ENCODE measurements around the gene ZC3H12D.
A peak's percentile ranks its signal among the peaks of the same experiment; 100 is the strongest.

Gene ZC3H12D

GRCh38 chr6:149453597-149454345 lies 31.0 kb downstream of the ZC3H12D start:
- no peak for TF ChIP-seq CTCF (conservative IDR thresholded peaks at IDR 0.05; ENCODE audit: low read depth, low read length)
- no peak overlapping the region for H3K4me3 ChIP-seq (ENCODE audit: low read depth, low read length)
- no peak for DNase-seq (ENCODE audit: low read depth)

DNA sequence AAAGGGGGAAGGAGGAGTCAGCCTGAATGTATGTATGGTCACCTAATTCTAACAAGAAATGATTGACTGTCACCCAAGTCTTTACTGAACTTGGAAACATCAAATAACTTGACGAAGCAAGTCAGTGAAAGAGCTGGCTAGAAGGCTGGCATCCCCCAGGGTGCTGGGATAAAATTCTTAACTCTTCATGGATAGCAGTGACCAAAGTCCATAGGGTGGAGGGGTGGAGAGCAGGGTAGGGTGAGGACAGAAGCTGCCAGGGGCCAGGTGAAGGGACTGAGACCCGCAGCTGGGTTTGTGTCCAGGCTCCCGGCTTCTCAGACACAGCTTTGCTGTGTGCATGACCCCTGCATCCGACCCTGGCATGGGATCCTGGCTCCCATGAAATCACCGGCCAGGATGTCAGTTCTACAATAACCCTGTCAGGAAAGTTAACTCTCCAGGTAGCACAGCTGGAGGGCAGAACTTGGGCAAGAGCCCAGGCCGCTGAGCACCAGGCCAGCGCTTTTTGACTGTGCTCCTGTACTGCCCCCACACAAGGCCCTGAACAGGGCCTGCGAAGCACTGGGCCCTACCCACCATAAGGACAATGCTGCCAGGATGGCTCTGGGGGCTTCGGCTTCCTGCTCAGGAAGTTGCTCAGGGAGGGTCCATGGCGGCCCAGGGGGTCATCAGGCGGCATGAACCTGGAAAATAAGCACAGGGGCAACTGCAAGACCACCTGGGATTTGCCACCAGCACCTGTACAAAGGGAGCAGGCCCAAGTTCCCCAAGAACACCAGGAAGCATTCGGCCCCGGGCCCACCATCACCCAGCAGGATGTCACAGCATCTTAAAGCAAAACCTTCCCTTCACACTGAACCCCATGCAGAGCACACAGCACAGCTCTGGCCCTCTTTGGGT lies 32.5 kb downstream of the ZC3H12D start:
- H3K4me3 ChIP-seq (ENCODE audit: low read depth, low read length): no peak overlapping the region
- no peak for DNase-seq (ENCODE audit: low read depth)
- TF ChIP-seq CTCF (conservative IDR thresholded peaks at IDR 0.05; ENCODE audit: low read depth, low read length): no peak

DNA sequence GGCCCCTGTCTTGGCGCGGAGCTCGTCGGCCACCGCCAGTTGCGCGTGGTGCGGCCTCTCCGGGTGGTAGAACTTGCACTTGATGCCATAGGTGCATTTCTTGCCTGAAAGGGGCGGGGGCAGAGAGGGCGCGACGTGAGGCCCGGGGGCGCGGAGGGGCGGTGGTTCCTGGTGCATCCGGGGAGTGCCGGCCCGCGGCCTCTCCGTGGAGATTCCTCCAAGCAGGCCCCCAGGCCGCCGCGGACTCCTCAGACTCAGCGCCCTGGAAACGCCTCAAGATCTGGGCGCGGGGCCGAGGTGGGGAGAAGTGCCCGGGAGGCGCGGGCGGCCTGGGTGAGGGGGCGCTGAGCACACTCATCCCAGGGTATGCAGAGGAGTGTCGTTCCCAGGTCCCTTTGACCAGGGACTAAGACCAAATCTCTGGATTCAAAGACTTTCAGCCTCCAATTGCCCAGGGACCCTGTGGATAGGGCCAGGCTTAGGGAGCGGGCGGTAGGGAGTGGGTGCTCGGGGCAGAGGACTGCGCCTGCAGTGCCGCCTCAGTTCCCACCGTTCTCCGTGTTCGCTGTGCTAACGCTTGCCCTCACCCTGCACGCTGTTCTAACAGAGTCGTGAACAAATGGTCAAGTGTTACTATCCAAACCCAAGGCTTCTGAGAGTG lies 33.3 kb downstream of the ZC3H12D start:
- peak overlapping the region; percentile 50 for H3K4me3 ChIP-seq (ENCODE audit: low read depth, low read length)
- TF ChIP-seq CTCF (conservative IDR thresholded peaks at IDR 0.05; ENCODE audit: low read depth, low read length): no peak
- no peak for DNase-seq (ENCODE audit: low read depth)

- DNase-seq (ENCODE audit: low read depth): no peak
- no peak for TF ChIP-seq CTCF (conservative IDR thresholded peaks at IDR 0.05; ENCODE audit: low read depth, low read length)
- H3K4me3 ChIP-seq (ENCODE audit: low read depth, low read length): peak overlapping the region; percentile 50
Observed at GRCh38 chr6:149450679-149451375, 34.0 kb downstream of the ZC3H12D start.

GRCh38 chr6:149449831-149450678 lies 34.8 kb downstream of the ZC3H12D start:
- no peak overlapping the region for H3K4me3 ChIP-seq (ENCODE audit: low read depth, low read length)
- DNase-seq (ENCODE audit: low read depth): no peak
- TF ChIP-seq CTCF (conservative IDR thresholded peaks at IDR 0.05; ENCODE audit: low read depth, low read length): no peak
